Neuron (in vitro differentiated cells): Measurements from ENCODE around the gene MYH3.

Source experiments
- H2AFZ ChIP-seq: one replicate; pipeline ENCODE4 v1.6.1; 2013; ENCODE audit warnings: low read depth, mild to moderate bottlenecking, inconsistent platforms, low read length, moderate library complexity
- H3K27me3 ChIP-seq: one replicate; pipeline ENCODE4 v1.6.1; 2013; ENCODE audit warnings: low read length; ENCODE audit not compliant: insufficient read depth
- H3K36me3 ChIP-seq: one replicate; pipeline ENCODE4 v1.6.1; 2013; ENCODE audit warnings: low read length; ENCODE audit not compliant: insufficient read depth
- H3K4me1 ChIP-seq: one replicate; pipeline ENCODE4 v1.6.1; 2013; ENCODE audit warnings: low read length; ENCODE audit not compliant: insufficient read depth
- H3K4me3 ChIP-seq: 2 replicates; pipeline ENCODE4 v1.5.1; 2013; ENCODE audit warnings: mild to moderate bottlenecking, low read length, moderate library complexity
- H3K9me3 ChIP-seq: one replicate; pipeline ENCODE4 v1.6.1; 2013; ENCODE audit warnings: low read length

The MYH3 gene

DNA sequence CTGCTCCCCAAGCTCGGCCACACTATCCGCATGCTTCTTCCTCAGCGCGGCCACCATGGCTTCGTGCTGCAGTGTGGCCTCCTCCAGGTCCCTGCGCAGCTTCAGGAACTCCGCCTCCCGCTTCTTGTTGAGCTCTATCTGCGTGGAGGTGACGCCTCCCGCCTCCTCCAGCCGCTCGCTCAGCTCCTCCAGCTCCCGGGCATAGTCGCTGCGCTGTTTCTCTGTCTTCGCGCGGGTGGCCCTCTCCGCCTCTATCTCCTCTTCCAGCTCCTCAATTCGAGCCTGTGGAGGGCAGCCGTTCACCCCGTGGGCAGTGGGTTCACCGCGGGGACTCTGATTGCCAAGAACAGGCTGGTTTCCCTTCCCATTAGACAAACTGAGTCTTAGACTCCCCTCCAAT lies 19.0 kb downstream of the MYH3 start:
- Histone ChIP-seq H2AFZ (no peak overlapping the region), H3K36me3 (peaks cover 34% of the 10 kb centered on the region), H3K4me3 (no peak overlapping the region), H3K27me3 (no peaks in the 10 kb centered on the region), H3K9me3 (peaks cover 3% of the 10 kb centered on the region), H3K4me1 (no peaks in the 10 kb centered on the region)

DNA sequence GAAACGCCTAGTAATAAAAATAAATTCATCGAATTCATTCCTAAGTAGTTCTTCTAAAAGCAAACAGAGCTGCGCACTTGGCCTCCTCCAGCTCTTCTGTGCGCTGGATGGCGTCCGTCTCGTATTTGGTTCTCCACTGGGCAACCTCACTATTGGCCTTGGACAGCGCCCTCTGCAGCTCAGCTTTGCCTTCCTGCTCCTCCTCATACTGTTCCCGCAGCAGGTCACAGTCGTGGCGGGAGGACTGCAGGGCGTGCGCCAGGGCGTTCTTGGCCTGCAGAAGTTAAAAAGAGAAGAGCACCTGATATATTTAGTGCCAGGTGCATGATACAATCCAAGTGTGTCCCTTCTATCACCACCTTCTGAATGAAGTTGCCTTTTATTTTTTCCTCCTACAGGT lies 21.8 kb downstream of the MYH3 start:
- no peak overlapping the region for H3K4me3 ChIP-seq
- H2AFZ ChIP-seq, result no peak overlapping the region
- no peaks in the 10 kb centered on the region for H3K4me1 ChIP-seq
- H3K27me3 ChIP-seq, result no peaks in the 10 kb centered on the region
- H3K9me3 ChIP-seq, result peaks cover 3% of the 10 kb centered on the region
- H3K36me3 ChIP-seq, result peaks cover 29% of the 10 kb centered on the region

DNA sequence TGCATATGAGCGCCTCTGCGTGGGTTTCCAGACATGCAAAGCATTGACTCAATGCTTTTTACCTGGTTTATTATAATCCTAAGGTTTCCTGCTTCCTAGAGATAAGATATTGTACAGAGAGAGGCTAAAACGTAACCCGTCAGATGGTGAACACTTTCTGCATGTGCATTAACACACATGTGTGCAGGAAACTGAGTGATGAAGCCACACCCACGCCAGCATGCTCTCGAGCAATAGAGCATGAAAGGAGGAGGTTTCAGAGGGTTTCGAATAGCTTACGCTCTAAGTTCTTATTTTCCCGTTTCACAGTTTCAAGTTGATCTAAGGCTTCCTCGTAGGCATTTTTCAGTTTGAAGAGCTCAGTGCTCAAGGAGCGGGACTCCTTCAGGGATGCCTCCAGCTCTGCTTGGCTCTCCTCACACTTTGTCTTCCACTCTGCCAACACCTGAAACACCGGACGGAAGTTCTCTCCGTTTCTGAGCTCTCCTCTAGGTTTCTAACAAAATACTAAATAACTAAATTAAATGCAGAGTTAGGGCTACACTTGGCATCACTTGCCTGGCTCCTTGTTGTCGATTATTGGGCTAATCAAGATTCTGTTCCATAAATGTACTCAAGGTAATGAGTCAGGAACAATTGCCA lies 23.2 kb downstream of the MYH3 start:
- Histone ChIP-seq H3K9me3 (no peaks in the 10 kb centered on the region), H3K27me3 (no peaks in the 10 kb centered on the region), H2AFZ (no peak overlapping the region), H3K4me1 (no peaks in the 10 kb centered on the region), H3K4me3 (no peak overlapping the region), H3K36me3 (peaks cover 24% of the 10 kb centered on the region)

DNA sequence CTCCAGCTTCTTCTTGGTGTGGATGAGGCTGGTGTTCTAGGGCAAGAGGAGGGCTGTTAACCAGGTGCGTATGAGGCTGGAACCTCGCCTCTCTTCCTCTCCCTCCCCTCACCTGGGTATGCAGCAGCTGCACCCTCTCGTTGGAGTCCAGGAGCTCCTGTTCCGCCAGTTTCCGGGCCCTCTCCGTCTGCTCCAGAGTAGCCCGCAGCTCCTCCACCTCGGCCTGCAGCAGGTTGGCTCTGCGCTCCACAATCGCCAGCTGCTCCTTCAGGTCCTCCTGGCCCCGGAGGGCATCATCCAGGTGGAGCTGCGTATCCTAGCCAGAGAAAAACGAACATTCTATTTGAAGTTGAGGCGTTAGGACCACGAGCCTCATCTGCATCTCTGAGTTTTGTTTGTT lies 25.4 kb downstream of the MYH3 start:
- Histone ChIP-seq H3K36me3 (peaks cover 17% of the 10 kb centered on the region), H3K9me3 (no peaks in the 10 kb centered on the region), H3K4me3 (no peak overlapping the region), H3K27me3 (no peaks in the 10 kb centered on the region), H2AFZ (no peak overlapping the region), H3K4me1 (no peaks in the 10 kb centered on the region)

DNA sequence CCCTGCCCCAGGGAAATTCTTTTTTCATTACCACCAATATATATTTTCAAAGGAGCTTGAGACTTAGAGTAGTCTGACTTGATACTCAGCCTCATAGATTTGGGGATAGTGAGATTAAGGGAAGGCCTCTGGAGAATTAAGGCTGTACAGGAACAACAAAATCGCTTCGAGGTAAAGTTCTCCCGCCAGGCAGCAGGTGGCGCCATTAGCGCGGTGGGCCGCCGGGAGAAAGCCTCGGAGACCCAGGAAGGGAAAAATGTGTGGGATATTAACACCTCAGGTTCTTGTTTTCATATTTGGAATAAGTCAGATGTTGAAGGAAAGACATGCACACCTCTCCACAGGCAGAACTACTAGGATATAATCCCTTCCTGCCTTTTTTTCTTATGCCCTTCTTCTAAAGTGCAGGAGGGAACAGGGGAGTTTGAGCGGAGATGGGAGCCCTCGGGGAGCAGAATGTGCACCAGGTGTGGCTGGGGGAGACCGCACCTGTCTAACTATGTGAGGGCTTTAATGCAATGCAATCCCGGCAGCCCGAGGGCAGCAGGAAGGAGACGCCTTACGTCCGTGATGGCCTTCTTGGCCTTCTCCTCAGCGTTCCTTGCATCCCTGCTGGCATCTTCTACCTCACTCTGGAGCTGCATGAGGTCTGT lies 25.9 kb downstream of the MYH3 start:
- no peaks in the 10 kb centered on the region for H3K27me3 ChIP-seq
- H2AFZ ChIP-seq, result no peak overlapping the region
- peaks cover 17% of the 10 kb centered on the region for H3K36me3 ChIP-seq
- H3K4me1 ChIP-seq, result no peaks in the 10 kb centered on the region
- H3K9me3 ChIP-seq, result no peaks in the 10 kb centered on the region
- no peak overlapping the region for H3K4me3 ChIP-seq

DNA sequence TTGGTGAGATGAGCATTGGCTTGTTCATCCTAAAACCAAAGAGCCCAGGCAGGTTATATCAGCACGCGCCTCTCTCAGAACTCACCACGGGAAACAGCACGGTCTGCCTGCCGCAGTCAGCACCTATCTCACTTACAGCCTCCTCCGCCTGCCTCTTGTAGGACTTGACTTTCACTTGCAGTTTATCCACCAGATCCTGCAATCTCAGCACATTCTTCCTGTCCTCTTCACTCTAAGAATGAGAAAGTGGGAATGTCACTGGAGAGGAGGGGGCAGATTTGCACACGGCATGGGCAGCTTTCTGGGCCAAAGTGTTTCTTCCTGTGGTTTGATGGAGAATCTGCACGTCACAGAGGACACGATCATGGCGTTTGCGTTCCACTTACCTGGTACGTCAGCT lies 27.4 kb downstream of the MYH3 start:
- Histone ChIP-seq H3K4me1 (no peaks in the 10 kb centered on the region), H3K27me3 (no peaks in the 10 kb centered on the region), H3K9me3 (no peaks in the 10 kb centered on the region), H3K36me3 (peaks cover 14% of the 10 kb centered on the region), H2AFZ (no peak overlapping the region), H3K4me3 (no peak overlapping the region)

DNA sequence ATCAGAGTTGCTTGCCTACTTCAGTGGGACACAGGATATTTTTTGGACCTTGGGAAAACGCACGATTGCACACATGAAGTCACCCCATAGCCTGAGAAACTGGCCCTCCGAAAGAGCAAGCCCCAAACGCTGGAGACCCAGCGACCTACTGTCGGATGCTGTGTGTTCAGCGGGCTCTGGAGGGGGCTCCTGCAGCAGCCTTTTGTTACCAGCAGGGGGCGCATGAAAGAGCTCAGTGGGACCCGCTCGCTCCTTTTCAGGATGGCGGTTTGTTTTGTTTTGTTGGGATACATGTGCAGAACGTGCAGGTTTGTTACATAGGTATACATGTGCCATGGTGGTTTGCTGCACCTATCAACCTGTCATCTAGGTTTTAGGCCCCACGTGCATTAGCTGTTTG lies 28.4 kb downstream of the MYH3 start:
- Histone ChIP-seq H3K36me3 (peaks cover 10% of the 10 kb centered on the region), H2AFZ (no peak overlapping the region), H3K9me3 (no peaks in the 10 kb centered on the region)

DNA sequence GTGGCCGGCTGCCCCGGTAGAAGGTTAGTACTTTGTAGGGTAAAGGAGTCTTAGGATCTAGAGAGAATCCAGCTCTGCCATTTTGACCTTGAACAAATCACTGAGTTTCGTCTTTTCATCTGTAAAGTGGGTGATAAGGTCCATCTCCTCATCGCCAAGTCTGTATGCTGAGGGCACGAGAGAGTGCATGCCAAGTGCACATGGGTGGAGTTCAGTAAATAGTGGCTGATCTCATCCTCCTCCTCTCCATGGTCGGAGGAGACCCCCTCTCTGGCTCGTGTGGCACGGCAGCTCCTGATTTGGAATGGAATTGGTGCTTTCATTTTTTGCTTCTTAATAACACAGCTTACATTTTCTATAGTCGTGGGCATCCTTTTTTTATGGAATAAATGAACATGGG lies 30.7 kb downstream of the MYH3 start:
- H3K27me3 ChIP-seq, result no peaks in the 10 kb centered on the region
- peaks cover 8% of the 10 kb centered on the region for H3K36me3 ChIP-seq
- no peak overlapping the region for H2AFZ ChIP-seq
- no peaks in the 10 kb centered on the region for H3K4me1 ChIP-seq
- H3K9me3 ChIP-seq, result no peaks in the 10 kb centered on the region
- no peak overlapping the region for H3K4me3 ChIP-seq

More for the DNA sequence above, 28.4 kb downstream of the MYH3 start:
- H3K4me1 ChIP-seq, result no peaks in the 10 kb centered on the region
- no peak overlapping the region for H3K4me3 ChIP-seq
- H3K27me3 ChIP-seq, result no peaks in the 10 kb centered on the region

DNA sequence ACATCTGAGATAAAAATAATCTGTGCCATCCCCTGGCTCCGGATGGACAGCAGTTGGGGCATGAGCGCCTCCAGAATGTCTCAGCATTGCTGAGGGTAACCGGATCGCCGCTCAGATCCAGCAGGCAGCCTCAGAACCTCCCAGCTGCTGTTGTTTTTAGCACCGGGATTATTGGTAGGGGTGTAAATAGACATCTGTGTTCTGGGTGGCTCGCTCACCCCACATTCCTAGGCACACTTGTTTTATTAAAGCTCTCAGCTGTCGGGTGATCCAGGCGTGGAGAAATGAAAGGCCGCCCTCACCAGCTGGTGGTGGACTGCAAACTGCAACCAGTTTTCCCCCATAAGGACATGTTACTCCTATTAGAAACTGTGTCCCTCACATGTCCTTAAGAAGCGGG lies 32.1 kb downstream of the MYH3 start:
- no peaks in the 10 kb centered on the region for H3K4me1 ChIP-seq
- no peak overlapping the region for H2AFZ ChIP-seq
- no peak overlapping the region for H3K4me3 ChIP-seq
- no peaks in the 10 kb centered on the region for H3K9me3 ChIP-seq
- peaks cover 7% of the 10 kb centered on the region for H3K36me3 ChIP-seq
- no peaks in the 10 kb centered on the region for H3K27me3 ChIP-seq

DNA sequence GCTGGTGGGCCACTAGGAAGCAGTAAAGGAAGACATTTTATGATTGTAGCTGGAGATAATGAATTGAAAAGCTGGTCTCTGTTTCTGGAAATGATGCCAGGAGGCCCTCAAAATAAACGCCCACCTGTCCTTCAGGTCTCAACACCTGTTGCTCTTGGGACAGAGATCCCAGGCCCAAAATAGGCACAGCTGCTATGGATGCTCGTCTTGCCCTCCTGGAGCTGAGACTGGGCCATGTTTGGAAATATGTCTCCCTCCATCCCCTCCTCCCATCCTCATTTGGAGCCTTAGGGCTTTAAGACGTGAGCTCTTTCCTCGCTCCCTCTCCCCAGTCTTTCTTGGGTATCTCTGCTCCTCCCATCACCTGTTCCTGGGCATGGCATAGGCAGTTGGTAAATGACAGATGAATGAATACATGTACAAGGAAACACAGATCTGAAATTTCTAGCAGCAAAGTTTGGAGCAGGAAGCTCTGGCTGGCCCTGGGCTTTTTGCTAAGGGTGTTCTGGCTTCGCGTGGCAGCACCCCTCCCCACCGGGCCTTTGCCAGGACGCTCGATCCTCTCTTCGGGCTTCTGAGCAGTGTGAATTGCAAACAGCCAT lies 33.3 kb downstream of the MYH3 start:
- Histone ChIP-seq H3K27me3 (no peaks in the 10 kb centered on the region), H2AFZ (no peak overlapping the region), H3K4me3 (no peak overlapping the region), H3K4me1 (no peaks in the 10 kb centered on the region), H3K36me3 (no peaks in the 10 kb centered on the region), H3K9me3 (no peaks in the 10 kb centered on the region)

DNA sequence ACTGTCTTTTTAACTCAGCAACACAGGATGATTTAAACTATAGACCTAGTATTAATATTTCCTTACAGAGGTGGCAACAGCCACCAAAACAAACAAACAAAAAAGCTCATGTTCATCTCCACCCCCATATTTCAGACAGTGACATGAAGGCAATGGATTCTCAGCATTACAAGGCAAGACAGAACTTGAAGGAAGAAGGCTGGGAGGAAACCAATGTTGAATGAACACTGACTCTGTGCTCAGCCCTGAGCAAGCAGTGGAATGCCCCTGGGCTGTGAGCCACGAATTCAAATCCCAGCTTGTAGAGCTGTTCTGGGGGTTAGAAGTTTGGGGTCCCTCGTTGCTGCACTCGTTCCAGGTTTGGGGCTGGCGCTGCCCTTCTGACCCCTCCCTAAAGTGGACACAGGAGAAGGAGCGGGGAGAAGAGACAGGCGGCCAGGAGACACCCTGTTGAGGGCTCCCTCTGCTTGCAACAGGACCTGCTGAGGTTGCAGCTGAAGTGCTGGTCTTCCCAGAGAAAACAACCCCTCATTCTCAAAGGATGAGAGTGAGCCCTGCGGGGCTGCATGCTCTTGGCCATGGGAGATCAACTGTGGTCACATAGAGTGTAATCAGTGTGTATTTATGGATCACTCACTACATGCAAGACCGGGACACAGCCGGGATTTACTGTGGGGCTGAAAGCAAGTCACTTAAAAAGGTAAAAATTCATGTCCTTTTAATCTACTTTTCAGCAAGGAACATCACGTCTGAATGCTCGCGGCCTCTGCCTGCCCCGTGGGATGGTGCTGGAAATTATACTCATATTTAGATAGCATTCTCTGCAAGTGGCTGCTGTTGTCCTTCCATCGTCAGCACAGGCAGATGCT lies 34.3 kb downstream of the MYH3 start:
- H2AFZ ChIP-seq, result no peak overlapping the region
- no peaks in the 10 kb centered on the region for H3K9me3 ChIP-seq
- no peaks in the 10 kb centered on the region for H3K4me1 ChIP-seq
- no peaks in the 10 kb centered on the region for H3K27me3 ChIP-seq
- H3K4me3 ChIP-seq, result no peak overlapping the region
- no peaks in the 10 kb centered on the region for H3K36me3 ChIP-seq

DNA sequence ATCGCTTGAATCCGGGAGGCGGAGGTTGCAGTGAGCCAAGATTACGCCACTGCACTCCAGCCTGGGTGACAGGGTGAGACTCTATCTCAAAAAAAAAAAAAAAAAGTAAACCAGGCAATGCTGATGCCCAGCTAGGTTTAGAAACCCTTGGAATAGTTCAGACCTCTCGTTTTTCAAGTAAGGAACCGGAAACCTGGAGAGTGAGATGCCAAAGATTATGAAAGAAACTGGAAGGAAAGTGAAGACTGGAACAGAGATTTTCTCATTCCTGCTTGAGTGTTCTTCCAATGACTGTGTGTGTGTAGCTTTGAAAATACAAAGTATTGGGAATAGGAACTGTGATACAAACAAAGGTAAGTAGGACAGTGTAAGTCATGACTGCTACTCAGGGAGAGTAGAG lies 35.7 kb downstream of the MYH3 start:
- no peaks in the 10 kb centered on the region for H3K27me3 ChIP-seq
- no peaks in the 10 kb centered on the region for H3K4me1 ChIP-seq
- H2AFZ ChIP-seq, result no peak overlapping the region
- H3K36me3 ChIP-seq, result no peaks in the 10 kb centered on the region
- no peak overlapping the region for H3K4me3 ChIP-seq
- no peaks in the 10 kb centered on the region for H3K9me3 ChIP-seq

DNA sequence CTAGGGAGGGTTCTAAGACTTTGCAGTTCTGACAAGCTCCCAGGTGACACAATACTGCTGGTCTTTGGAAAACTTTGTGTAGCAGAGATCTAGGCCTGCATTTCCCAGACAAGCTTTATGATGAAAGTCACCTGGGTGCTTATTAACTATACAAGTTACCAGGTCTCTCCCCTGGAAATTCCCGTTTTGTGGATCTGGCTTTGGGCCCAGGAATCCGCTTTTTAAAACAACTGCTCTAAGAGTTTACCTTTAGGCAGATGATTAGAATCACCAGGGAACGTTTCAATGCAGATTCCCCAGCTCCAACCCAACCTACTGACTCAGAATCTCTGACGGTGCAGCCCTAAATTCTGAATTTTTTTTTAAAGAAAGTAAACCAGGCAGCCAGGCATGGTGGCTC lies 36.3 kb downstream of the MYH3 start:
- no peaks in the 10 kb centered on the region for H3K36me3 ChIP-seq
- H2AFZ ChIP-seq, result no peak overlapping the region
- H3K9me3 ChIP-seq, result no peaks in the 10 kb centered on the region
- H3K27me3 ChIP-seq, result no peaks in the 10 kb centered on the region
- no peaks in the 10 kb centered on the region for H3K4me1 ChIP-seq
- no peak overlapping the region for H3K4me3 ChIP-seq
